ENCODE measurements around the gene MOCS1.

- no peak for TF ChIP-seq CTCF (IDR thresholded peaks at IDR 0.05)
- TF ChIP-seq ZFX (IDR thresholded peaks at IDR 0.05; ENCODE audit: borderline replicate concordance): no peak
These were observed 17.5 kb upstream of the MOCS1 start for GRCh38 chr6:39951716-39952115.

Measured in 22Rv1 (cell line).